HG03342 (cell line): ENCODE data around the gene NRG3.
"Not testable (repeated sequence)": the region's sequence is repeated elsewhere in the genome, so short reads cannot be mapped to it uniquely, and the experiment has no call there.

Experiments
- ATAC-seq: cut with Tn5 transposase; IDR thresholded peaks from one replicate; pipeline ENCODE4 v1.9.1; 2021; ENCODE audit warnings: mild to moderate bottlenecking, moderate library complexity; ENCODE audit not compliant: unreplicated experiment

NRG3 gene

DNA sequence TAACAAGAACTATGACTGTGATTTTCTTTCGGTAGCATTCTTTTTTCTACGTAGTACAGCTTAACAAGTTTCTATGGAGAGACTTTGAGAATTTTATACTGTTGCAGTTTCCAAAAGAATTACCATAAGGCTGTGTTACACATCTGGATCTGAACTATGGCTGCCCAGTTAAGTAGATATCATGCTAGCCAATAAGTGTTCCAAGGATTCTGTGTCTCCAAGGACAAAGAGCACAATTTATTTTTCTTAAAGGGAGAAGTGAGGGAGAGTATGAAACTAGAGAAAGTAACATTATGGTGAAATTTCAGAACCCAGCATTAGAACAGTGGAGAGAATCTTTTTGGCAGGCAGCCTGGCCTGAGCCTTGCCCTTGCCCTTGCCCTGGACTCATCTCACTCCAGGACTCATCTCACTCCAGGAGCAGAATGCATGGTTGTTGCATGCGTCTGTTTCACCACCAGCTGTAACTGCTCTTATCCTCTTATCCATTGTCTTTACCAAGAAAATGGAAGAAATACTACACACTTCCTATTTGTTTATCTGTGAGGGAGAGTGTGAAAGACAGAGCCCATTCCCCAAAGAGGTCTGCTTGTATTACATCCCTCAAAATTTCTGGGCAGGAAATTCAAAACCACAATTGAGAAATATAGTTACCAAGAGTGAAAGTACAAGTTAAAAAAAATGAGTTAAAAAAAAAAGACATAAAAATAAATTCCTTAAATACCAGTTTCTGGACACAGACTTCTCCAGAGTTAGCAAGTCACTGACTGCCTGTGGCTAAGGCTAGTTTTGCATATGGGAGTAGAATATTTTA, 1067.5 kb downstream of the NRG3 start:
- ATAC-seq, result no peak

DNA sequence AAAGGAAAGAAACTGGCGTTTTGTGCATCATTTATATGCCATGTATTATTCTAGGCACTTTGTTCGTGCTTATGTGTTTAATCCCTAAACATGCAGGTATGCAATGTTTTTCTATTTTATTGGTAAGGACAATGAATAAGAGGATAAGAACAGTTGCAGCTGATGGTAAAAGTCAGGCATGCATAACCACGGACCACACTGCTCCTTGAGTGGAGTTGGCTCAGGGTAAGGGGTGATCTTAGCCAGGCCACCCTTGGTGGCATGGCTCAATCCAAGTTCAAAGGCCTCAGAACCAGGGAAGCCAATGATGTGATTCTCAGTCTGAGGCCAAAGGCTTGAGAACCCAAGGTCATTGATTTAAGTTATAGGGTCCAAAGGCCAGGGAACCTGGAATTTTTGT, 1068.1 kb downstream of the NRG3 start:
- ATAC-seq, result no peak

DNA sequence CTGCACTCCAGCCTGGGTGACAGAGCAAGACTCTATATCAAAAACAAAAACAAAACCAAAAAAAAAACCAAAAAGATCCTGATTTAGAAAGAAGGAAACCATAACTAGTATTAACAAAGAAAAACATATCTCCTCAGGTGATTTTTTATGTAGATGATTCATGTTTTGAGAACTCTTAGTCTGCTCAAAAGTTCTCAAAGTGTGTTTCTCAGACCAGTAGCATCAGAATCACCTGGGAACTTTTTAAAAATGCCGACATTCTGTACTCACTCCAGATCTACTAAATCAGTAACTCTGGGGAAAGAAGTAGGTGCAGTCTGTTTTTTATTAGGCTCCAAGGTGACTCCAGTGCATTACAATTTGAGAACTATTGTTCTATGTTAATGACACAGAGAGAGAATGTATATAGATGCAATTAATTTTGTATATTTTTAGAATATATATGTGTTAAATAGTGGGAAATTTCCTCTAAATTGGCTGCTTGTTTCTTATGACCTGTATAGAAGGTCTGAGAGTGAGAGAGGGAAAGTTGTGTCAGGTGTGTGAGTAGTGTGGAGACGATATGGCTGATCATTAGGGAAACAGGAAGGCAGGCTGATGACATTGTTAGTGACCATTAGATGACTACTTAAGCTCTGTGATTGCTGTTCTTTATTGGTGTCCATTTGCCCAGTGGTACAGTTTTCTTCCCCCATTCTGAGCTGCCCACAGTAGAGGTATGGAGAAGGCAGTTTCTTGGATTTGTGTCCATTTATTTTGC, 1075.0 kb downstream of the NRG3 start:
- ATAC-seq, result no peak

DNA sequence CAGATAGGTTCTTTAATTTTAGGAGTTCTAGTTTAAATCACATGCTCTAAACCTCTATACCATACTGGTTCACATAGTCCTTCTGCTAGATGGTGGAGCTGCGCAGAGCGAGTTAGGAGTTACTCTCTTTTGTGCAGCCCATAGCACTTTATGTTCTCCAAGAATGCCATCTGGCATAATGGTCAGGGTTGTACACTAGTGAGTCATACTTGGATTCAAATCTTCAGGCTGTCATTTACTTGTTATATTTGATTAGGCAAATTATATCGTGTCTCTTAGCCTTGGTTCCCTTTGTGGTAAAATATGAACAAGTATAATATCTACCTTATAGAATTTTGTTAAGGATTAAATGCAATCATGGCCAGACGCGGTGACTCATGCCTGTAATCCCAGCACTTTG, 1078.3 kb downstream of the NRG3 start:
- ATAC-seq, result no peak

DNA sequence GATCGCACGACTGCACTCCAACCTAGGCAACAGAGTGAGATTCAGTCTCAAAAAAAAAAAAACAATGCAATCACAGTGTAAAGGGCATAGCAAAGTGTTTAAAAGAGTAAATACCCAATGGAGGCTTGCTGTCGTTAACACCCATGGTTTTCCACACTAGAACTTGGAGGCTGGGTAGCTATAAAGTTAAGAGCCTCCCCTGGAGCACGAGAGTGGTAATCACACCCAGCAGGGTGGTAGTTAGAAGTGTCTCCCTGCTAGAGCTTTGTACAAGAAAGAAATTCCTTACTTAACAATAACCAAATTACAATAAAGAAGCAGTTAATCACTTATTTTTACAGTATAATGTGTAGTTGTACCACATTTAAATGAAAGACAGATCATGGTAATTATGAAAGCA, 1078.9 kb downstream of the NRG3 start:
- no peak for ATAC-seq

DNA sequence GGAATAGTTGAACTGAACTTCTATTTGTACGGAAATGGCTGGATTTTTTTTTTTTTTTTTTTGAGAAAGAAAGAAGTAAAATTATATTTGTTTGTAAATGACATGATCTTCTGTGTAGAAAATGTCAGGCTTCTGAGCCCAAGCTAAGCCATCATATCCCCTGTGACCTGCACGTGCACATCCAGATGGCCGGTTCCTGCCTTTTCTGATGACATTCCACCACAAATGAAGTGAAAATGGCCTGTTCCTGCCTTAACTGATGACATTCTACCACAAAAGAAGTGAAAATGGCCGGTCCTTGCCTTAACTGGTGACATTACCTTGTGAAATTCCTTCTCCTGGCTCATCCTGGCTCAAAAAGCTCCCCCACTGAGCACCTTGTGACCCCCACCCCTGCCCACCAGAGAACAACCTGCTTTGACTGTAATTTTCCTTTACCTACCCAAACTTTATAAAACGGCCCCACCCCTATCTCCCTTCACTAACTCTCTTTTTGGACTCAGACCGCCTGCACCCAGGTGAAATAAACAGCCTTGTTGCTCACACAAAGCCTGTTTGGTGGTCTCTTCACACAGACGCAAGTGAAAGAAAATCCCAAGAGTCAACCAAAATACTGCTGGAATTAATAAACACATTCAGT, 1085.5 kb downstream of the NRG3 start:
- ATAC-seq, result not testable (repeated sequence)

DNA sequence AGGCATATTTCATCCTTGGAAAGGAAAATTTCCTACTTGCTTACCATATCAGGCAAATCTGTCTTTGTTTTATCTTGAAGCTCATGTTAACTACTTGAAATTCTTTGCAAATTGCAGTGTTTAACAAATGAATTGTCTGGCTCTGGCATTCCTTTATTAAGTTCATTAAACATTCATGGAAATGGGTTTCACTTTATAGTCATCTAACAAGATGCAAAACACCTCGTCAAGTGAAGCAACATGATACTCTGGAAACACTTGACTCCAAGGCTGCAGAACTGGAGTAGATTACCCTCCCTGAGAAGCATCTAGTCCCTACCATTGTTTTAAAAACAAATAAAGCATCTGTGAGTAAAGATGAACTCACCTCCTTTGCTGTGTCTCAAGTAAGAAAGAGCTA, 1086.9 kb downstream of the NRG3 start:
- ATAC-seq, result no peak

DNA sequence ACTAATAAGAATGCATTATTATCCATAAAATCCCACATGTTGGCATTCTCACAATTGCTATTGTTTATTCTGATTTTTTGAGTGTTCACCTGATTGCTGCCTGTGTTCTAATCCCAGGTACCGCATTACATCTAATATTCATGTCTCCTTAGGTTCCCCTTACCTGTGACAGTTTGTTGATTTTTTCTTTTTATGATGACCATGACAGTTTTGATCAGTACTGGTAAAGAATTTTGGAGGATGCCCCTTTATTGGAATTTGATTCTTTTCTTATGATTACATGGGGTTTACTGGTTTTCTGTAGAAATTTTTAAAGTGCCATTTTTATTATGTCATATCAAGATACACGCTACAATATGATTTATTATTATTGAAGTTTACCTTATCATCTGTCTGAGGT, 1091.1 kb downstream of the NRG3 start:
- no peak for ATAC-seq

DNA sequence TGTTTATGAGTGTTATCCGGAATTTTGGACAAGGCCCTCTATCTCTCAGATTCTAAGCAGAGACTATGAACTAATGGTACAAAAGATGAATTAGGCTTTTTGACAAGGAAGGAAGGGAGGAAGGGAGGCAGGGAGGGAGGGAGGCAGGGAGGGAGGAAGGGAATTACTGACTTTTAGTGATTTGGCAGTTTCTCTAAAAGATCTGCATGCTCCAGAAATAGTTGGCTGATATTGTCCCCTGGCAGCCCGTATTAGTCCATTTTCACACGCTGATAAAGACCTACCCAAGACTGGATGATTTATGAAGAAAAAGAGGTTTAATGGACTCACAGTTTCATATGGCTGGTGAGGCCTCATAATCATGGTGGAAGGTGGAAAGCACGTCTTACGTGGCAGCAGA, 1093.5 kb downstream of the NRG3 start:
- no peak for ATAC-seq

DNA sequence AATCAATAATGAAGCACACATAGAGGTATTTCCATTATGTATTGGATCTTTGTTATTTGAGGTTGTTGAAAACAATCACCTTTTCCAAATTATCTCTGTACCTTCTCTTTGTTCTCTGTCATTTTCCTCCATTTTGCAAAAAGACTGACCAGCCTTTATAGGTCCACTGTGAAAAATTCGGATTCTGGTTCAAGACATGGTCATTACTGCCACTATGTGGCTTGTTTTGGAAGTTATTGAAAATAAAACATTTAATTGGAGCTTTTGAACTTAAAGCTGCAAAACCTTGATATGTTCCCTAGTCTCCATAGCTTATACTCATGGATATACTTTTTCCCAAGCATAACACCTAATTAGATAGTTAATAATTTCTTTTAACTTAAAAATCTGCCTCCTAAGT, 1094.4 kb downstream of the NRG3 start:
- no peak for ATAC-seq

DNA sequence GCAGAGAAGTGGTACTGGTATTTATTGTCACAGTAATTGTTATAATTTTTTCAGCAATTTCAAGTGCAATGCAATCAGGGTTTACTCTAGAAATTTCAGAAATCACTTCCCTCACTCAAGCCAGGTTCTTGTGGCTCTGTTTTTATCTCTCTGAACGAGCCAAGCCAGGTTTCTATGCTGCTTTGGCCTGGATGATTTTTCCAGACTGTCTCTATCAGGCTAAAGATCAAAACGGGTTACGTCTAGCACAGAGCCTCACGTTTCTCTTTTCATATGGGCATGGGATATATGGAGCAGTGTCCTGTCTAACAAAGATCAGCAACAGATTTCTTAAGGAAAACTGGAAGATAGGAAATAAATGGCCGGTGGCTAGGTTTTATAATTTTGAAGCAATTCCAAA, 1105.3 kb downstream of the NRG3 start:
- ATAC-seq, result no peak

DNA sequence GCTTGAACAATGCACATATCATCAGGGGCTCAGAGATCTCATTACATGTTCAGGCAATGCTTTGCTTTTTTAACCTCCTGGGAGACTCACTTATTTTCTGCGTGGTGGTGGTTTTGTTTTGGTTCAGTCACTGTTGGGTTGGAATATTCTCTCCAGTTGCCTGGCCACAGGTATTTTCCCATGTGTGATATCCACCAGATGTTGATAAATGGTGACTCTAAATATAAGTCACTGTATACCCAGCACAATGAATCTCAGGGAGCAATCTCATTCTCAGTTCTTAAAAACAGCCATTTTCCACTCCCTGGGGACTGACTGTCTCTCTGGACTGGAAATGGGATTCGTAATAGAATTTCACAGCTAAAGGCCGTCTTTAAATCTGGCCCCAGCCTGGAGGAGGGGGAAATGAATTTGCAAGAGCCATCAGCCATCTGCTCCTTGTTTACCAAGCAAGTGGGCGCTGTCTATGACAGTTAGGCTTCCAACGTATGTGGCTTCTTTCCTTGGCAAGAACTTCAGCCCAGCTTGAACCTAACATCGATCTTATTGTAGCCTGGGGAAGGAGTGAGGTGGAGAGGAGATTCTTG, 1106.2 kb downstream of the NRG3 start:
- no peak for ATAC-seq

DNA sequence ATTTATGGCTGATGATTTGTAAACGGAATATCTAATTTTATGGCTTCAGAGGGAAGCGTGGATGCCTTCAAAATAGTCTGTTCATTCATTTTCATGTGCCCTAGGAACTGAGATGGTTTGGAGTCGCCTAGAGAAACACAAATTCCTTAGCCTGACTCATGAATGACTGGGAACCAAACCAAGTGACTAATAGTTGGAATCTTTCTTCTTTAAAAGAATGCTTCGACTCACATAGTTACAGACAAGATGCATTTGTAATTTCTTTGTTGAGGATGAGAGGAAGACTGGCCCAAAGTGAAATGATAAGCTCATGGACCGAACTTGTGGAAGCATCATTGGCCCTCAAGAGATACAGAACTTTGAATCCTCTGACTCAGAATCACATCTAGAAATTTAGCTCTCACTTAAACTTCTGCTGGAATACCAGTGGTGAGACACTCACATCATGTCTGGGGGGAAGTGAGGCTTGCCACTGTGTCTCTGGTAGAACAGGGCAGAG, 1107.2 kb downstream of the NRG3 start:
- no peak for ATAC-seq

DNA sequence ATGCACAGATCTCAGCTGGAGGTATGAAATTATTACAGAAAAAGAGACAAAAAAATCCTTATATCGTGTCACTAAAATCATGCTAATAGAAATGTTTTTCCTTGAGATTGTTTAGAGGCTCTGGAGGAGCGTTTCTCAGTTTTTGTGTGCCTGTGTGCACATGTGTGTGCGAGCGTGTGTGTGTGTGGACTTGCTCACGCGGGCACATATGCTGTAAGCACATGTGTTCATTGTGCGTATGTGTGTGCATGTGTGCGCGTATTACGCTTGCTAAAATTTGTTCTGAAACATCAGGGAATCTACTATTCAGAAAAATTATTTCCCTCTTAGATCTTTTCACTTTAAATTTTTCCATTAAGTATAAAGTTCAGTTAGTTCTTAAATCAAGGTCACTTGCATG, 1111.2 kb downstream of the NRG3 start:
- no peak for ATAC-seq

DNA sequence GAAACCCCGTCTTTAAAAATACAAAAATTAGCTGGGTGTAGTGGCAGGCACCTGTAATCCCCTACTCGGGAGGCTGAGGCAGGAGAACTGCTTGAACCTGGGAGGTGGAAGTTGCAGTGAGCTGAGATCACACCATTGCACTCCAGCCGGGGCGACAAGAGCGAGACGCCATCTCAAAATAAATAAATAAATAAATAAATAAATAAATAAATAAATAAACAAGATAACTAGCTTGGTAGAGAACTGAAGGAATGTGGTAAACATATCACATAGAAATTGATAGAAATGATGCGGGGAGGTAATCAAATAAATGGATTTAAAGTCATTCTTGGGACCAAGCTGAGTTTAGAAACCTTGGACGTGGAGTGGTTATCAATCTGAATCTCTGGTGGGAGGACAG, 1131.5 kb downstream of the NRG3 start:
- not testable (repeated sequence) for ATAC-seq

DNA sequence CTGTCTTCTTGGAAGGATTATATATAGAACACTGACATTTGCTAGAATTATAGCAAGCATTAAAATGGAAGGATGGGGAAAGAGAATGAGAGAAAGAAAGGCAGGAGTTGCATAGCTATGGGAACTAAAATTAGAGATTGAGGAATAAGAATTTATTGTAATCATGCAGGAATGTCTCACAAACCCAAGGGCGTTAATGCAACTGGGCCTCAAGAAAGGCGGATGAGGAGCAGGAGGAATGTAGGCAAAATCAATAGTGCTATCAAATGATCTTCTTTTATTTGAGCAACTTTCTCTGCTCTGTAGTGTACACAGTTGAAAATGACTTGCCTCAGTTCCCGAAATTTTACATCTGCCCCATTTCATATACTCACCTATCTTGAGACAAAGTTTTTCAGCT, 1132.5 kb downstream of the NRG3 start:
- ATAC-seq, result no peak

DNA sequence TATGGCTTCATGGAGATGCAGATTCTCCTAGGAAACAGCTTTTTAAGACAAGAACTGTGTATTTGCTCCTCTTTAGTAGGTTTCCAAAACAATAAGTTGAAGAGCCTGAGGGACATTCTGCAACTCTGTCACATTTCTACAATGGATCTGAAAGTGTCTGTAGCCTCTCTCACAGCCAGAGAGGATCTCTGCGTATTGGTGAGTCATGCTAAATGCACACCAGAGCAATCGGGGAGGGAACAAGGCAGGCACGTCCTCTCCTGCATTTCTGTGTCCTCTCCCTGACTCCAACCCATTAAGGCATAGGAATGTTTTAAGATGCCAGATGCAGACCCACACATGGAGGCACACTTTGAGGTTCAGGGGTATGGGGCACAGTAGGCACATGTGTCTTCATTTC, 1137.9 kb downstream of the NRG3 start:
- no peak for ATAC-seq

DNA sequence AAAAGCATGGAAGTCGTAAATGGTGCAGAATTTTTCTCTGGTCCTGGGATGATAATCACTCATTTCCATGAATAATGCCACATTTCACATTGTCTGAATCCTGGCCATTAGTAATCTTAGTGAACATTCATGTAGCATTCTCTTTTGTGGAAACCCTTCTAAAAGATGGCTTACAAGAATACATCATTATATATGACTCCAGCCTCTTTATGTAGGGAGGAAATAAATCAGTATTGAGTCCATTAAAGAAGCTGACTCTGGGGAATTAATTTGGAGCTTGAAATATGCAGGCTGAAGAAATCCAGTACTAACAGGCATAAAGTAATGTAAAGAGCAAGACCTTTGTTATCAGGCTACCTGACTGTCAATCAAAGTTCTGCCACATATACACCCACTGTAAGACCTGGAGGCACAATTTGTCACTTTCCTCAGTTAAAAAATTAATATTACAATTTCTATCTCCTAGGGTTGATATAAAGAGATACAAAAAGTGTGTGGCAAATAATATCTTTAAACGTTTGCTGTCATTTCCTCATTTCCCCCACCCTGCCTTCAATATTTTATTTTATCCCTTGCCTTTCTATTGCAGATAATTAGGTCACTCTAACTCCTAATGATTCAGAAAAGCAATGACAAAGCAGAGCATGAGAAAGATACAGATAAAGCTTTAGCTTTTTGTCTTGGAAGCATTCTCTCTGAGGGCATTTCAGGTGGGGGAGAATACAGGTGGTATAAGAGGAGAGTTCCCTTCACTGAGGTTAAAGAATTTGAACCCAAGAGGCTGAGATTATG, 1142.3 kb downstream of the NRG3 start:
- ATAC-seq, result no peak

DNA sequence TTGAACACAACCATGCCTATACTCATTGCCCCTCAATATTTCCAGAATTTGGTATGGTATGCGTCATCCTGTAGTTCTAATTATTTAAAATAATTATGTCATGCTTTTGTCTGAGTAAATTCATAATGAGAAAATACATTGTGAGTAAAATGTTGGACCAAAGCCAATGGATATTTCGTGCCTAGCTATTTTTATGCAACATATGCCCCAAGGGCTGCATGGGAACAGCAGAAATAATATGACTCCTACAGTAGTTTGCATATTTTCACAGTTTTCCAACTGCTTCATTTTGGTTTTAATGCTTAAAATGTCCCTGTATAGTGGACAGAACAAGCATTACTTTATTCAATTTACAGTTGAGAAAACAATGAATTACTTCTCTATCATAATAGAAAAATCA, 1148.7 kb downstream of the NRG3 start:
- no peak for ATAC-seq
